ENCODE data around the gene SLC6A11.

The SLC6A11 gene

GRCh38 chr3:10845839-10846656 lies 30.0 kb downstream of the SLC6A11 start:
- no peak for DNase-seq (ENCODE audit: low read depth)
- H3K4me3 ChIP-seq (ENCODE audit: low read depth, low read length): no peak overlapping the region
- no peak for TF ChIP-seq CTCF (IDR thresholded peaks at IDR 0.05; ENCODE audit: control insufficient read depth, extremely low read depth, insufficient read depth)

GRCh38 chr3:10846657-10846975 lies 30.6 kb downstream of the SLC6A11 start:
- DNase-seq (ENCODE audit: low read depth): no peak
- H3K4me3 ChIP-seq (ENCODE audit: low read depth, low read length): no peak overlapping the region
- TF ChIP-seq CTCF (IDR thresholded peaks at IDR 0.05; ENCODE audit: control insufficient read depth, extremely low read depth, insufficient read depth): no peak

GRCh38 chr3:10848261-10848660 lies 32.2 kb downstream of the SLC6A11 start:
- TF ChIP-seq CTCF (IDR thresholded peaks at IDR 0.05; ENCODE audit: control insufficient read depth, extremely low read depth, insufficient read depth): no peak
- no peak for DNase-seq (ENCODE audit: low read depth)
- no peak overlapping the region for H3K4me3 ChIP-seq (ENCODE audit: low read depth, low read length)

GRCh38 chr3:10852066-10852808 lies 36.2 kb downstream of the SLC6A11 start:
- no peak overlapping the region for H3K4me3 ChIP-seq (ENCODE audit: low read depth, low read length)
- DNase-seq (ENCODE audit: low read depth): no peak
- no peak for TF ChIP-seq CTCF (IDR thresholded peaks at IDR 0.05; ENCODE audit: control insufficient read depth, extremely low read depth, insufficient read depth)

DNA sequence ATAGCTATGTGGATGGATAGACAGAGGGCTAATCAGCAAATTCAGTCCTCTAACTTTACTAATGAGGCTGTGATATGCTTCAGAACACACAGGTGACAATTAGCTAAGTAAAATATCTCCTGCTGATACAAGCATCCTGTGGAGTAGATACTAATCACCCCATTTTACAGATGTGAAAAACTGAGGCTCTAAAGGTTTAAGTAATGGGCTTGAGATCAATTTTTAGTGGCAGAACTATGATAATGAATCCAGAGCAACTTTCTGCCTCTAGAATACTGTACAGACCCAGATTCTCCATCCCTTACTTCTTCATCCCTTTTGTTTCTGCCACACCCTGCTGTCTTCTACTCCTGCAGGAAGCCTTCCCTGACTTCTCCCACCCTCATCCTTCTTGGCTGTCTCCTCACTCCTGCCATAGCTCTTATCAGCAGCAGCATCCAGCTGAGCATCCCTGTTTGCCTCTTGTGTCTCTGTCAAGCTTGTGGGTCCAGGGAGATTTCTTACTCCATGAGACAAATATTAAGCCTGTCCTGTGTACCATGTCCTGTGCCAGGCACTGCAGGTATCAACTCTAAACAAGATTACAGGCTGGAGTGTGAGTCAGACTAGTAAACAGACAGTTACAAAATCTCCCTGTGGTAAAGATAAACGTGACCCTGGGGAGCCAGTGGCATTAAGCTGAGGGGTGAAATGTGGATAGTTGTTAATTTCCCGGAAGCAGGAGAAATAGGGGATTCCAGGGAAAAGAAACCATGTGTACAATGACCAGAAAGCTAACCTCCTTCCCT lies 39.2 kb downstream of the SLC6A11 start:
- H3K4me3 ChIP-seq (ENCODE audit: low read depth, low read length): no peak overlapping the region
- DNase-seq (ENCODE audit: low read depth): peak; percentile 11
- TF ChIP-seq CTCF (IDR thresholded peaks at IDR 0.05; ENCODE audit: control insufficient read depth, extremely low read depth, insufficient read depth): no peak

DNA sequence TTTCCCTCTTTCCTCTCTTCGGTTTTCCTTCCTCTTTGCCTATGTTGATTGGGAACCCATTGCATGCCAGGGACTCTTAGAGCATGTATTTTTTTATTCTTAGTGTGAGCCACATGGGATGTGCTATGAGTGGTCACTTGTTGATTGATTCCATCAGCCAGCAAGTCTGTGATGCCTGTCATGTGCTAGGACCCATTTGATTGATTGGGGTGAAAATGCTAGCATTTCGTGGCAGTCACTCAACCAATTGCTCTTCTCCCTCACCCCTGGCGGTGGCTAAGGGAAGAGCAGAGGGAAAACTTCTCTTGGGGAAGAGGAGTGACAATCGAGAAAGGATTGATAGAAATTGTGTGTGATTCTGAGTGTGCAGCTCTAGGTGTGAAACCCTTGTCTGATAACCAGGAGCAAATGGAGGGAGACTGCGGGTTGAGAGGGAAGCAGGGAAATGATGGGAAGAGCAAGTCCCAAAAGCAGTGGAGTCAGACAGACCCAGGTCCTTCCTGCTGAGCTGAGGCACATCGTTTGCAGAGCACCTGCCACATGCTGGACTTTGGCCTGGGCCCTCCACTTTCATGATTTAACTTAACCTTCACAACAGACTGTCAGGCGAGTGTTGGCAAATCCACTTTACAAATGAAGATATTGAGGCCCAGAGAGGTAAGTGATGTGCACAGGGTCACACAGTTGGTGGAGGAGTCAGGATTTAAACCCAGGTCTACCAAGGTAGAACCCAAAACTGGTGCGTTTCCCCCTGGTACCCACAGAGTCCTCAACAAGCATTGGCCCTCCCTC lies 40.0 kb downstream of the SLC6A11 start:
- no peak for DNase-seq (ENCODE audit: low read depth)
- no peak for TF ChIP-seq CTCF (IDR thresholded peaks at IDR 0.05; ENCODE audit: control insufficient read depth, extremely low read depth, insufficient read depth)
- no peak overlapping the region for H3K4me3 ChIP-seq (ENCODE audit: low read depth, low read length)
